Stomach (tissue), 4 donors: Measurements from ENCODE around the gene WNT11.

Experiments
- EP300 ChIP-seq: sonication (generic); formaldehyde crosslinking; IDR thresholded peaks from one replicate; pipeline ENCODE4 v1.6.1; 2017; ENCODE audit warnings: antibody characterized with exemption
- POLR2A ChIP-seq, 4 donors: fragments of 450-650 bp; IDR thresholded peaks; one replicate each; pipeline ENCODE4 v1.6.1; 2016; ENCODE audit warnings: antibody characterized with exemption in 4 of 4, control low read depth in 2 of 4, mild to moderate bottlenecking in 1 of 4, moderate library complexity in 1 of 4
- POLR2AphosphoS5 ChIP-seq, 3 donors: sonication (generic); formaldehyde crosslinking; IDR thresholded peaks; one replicate each; pipeline ENCODE4 v1.6.1; 2016; ENCODE audit warnings: antibody characterized with exemption in 3 of 3
- TF ChIP-seq, protein P1 (sequence below), 7 experiments: fragments of 450-650 bp in 4 of 7; fragments of 200-600 bp in 3 of 7; sonication (generic) in 3 of 7; IDR thresholded peaks; one replicate each; pipeline ENCODE4 v1.5.1; 2016 to 2019; ENCODE audit warnings: antibody characterized with exemption in 7 of 7, control low read depth in 2 of 7, mild to moderate bottlenecking in 1 of 7

- no peak for TF ChIP-seq EP300
- TF ChIP-seq POLR2A (IDR thresholded peaks at IDR 0.05) = no peak
- TF ChIP-seq, protein P1, sequence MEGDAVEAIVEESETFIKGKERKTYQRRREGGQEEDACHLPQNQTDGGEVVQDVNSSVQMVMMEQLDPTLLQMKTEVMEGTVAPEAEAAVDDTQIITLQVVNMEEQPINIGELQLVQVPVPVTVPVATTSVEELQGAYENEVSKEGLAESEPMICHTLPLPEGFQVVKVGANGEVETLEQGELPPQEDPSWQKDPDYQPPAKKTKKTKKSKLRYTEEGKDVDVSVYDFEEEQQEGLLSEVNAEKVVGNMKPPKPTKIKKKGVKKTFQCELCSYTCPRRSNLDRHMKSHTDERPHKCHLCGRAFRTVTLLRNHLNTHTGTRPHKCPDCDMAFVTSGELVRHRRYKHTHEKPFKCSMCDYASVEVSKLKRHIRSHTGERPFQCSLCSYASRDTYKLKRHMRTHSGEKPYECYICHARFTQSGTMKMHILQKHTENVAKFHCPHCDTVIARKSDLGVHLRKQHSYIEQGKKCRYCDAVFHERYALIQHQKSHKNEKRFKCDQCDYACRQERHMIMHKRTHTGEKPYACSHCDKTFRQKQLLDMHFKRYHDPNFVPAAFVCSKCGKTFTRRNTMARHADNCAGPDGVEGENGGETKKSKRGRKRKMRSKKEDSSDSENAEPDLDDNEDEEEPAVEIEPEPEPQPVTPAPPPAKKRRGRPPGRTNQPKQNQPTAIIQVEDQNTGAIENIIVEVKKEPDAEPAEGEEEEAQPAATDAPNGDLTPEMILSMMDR (IDR thresholded peaks at IDR 0.05) = no peak
- no peak for TF ChIP-seq POLR2AphosphoS5 (IDR thresholded peaks at IDR 0.05)
These were observed 21.7 kb downstream of the WNT11 start for GRCh38 chr11:76184551-76184993.
